ENCODE results near the gene TNRC6A.
"Not testable (repeated sequence)": the region's sequence is repeated elsewhere in the genome, so short reads cannot be mapped to it uniquely, and the experiment has no call there.

The TNRC6A gene

DNA sequence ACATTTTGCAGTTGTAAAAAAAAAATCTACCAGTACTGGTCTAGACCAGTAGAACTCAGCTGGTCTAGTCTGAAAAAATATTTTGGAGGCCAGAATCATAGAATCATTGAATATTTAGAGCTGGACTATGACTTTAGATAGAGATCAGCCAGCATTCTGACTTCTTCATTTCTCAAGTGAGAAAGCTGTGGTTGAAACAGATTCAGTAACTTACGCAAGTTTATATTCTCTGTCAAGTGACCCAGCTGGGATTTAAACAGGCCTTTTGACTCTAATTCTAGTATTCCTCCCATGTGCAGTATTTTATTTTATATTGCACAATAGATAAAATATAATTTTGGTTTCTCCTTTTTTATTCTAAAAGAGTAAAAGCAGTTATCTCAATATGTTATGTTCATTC is 4.9 kb downstream of the TNRC6A start:
- Histone ChIP-seq H3K4me3 (no peak overlapping the region), H3K27me3 (ENCODE audit: low read depth) (no peaks in the 10 kb centered on the region), H3K4me1 (peaks cover 17% of the 10 kb centered on the region), H3K9me3 (no peaks in the 10 kb centered on the region), H3K36me3 (replicated peaks) (peaks cover 40% of the 10 kb centered on the region)
- in situ Hi-C loops (cut with MboI; ENCODE audit: low sequenced_read_pairs) = no loop called here
- DNase-seq (ENCODE audit: low spot score in 2 of 2) = no peak

GRCh38 chr16:24736758-24737157 is 7.3 kb downstream of the TNRC6A start:
- no peaks in the 10 kb centered on the region for H3K27me3 ChIP-seq (ENCODE audit: low read depth)
- H3K4me1 ChIP-seq = peaks cover 21% of the 10 kb centered on the region
- no peaks in the 10 kb centered on the region for H3K9me3 ChIP-seq
- in situ Hi-C loops (cut with MboI; ENCODE audit: low sequenced_read_pairs) = no loop called here
- no peak for DNase-seq (ENCODE audit: low spot score in 2 of 2)
- H3K4me3 ChIP-seq = no peak overlapping the region
- H3K36me3 ChIP-seq (replicated peaks) = peaks cover 32% of the 10 kb centered on the region

GRCh38 chr16:24737391-24737871 is 8.0 kb downstream of the TNRC6A start:
- DNase-seq (ENCODE audit: low spot score in 2 of 2) = no peak
- peaks cover 25% of the 10 kb centered on the region for H3K36me3 ChIP-seq (replicated peaks)
- in situ Hi-C loops (cut with MboI; ENCODE audit: low sequenced_read_pairs) = no loop called here
- no peaks in the 10 kb centered on the region for H3K9me3 ChIP-seq
- peaks cover 22% of the 10 kb centered on the region for H3K4me1 ChIP-seq
- no peaks in the 10 kb centered on the region for H3K27me3 ChIP-seq (ENCODE audit: low read depth)
- H3K4me3 ChIP-seq = no peak overlapping the region

- in situ Hi-C loops (cut with MboI; ENCODE audit: low sequenced_read_pairs) = no loop called here
- H3K4me3 ChIP-seq = no peak overlapping the region
- peaks cover 19% of the 10 kb centered on the region for H3K36me3 ChIP-seq (replicated peaks)
- DNase-seq (ENCODE audit: low spot score in 2 of 2) = no peak
- H3K9me3 ChIP-seq = no peaks in the 10 kb centered on the region
- no peaks in the 10 kb centered on the region for H3K27me3 ChIP-seq (ENCODE audit: low read depth)
- peaks cover 22% of the 10 kb centered on the region for H3K4me1 ChIP-seq
Measured at GRCh38 chr16:24737916-24738594, 8.6 kb downstream of the TNRC6A start.

- no peaks in the 10 kb centered on the region for H3K9me3 ChIP-seq
- H3K4me1 ChIP-seq = peaks cover 22% of the 10 kb centered on the region
- no peak for DNase-seq (ENCODE audit: low spot score in 2 of 2)
- peaks cover 10% of the 10 kb centered on the region for H3K36me3 ChIP-seq (replicated peaks)
- no peak overlapping the region for H3K4me3 ChIP-seq
- no peaks in the 10 kb centered on the region for H3K27me3 ChIP-seq (ENCODE audit: low read depth)
- in situ Hi-C loops (cut with MboI; ENCODE audit: low sequenced_read_pairs) = no loop called here
Measured at GRCh38 chr16:24738895-24739294, 9.4 kb downstream of the TNRC6A start.

- Histone ChIP-seq H3K9me3 (no peaks in the 10 kb centered on the region), H3K36me3 (replicated peaks) (peaks cover 8% of the 10 kb centered on the region; the same call in 1 of the 2 replicates), H3K27me3 (ENCODE audit: low read depth) (no peaks in the 10 kb centered on the region), H3K4me3 (no peak overlapping the region), H3K4me1 (peaks cover 16% of the 10 kb centered on the region)
- DNase-seq (ENCODE audit: low spot score in 2 of 2) = no peak
- in situ Hi-C loops (cut with MboI; ENCODE audit: low sequenced_read_pairs) = no loop called here
Measured at GRCh38 chr16:24741862-24742261, 12.4 kb downstream of the TNRC6A start.

DNA sequence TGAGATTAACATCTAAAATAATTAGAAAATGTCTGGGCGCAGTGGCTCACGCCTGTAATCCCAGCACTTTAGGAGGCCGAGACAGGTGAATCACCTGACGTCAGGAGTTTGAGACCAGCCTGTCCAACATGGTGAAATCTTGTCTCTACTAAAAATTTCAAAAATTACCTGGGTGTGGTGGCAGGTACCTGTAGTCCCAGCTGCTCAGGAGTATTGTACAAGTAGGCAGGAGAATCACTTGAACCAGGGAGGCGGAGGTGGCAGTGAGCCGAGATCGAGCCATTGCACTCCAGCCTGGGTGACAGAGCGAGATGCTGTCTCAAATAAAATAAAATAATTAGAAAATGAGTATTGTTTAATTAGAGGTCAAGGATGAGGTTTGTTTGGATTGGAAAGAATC is 13.2 kb downstream of the TNRC6A start:
- in situ Hi-C loops (cut with MboI; ENCODE audit: low sequenced_read_pairs) = not testable (repeated sequence)
- H3K4me1 ChIP-seq = peaks cover 13% of the 10 kb centered on the region

GRCh38 chr16:24745391-24745790 is 15.9 kb downstream of the TNRC6A start:
- Histone ChIP-seq H3K36me3 (replicated peaks) (peaks cover 4% of the 10 kb centered on the region; the same call in 1 of the 2 replicates), H3K4me1 (peaks cover 6% of the 10 kb centered on the region), H3K27me3 (ENCODE audit: low read depth) (no peaks in the 10 kb centered on the region), H3K4me3 (no peak overlapping the region), H3K9me3 (no peaks in the 10 kb centered on the region)
- in situ Hi-C loops (cut with MboI; ENCODE audit: low sequenced_read_pairs) = no loop called here
- no peak for DNase-seq (ENCODE audit: low spot score in 2 of 2)

More for the DNA sequence above, 13.2 kb downstream of the TNRC6A start:
- not testable (repeated sequence) for DNase-seq (ENCODE audit: low spot score in 2 of 2); H3K36me3 ChIP-seq (replicated peaks); H3K4me3 ChIP-seq; H3K27me3 ChIP-seq (ENCODE audit: low read depth); H3K9me3 ChIP-seq

DNA sequence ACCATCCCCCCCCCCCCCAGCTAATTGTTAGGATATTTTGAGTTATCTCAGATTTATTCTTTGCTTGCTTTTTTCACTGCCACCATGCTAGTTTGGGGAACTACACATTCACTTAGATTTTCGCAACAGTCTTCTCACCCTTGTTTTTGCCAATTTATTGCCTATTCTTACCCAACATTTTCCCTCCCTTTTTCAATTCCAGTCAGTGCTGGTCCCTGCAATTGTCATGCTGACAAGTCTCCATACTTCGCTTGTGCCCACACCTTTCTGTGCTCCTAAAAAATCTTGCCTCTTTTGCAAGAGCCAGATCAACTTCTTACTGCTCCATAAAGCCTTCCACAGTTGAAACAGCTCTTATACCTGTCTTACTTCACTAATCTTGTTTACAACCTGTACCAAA is 16.3 kb downstream of the TNRC6A start:
- Histone ChIP-seq H3K4me3 (no peak overlapping the region), H3K36me3 (replicated peaks) (peaks cover 4% of the 10 kb centered on the region; the same call in 1 of the 2 replicates), H3K4me1 (peaks cover 2% of the 10 kb centered on the region), H3K27me3 (ENCODE audit: low read depth) (no peaks in the 10 kb centered on the region), H3K9me3 (no peaks in the 10 kb centered on the region)
- in situ Hi-C loops (cut with MboI; ENCODE audit: low sequenced_read_pairs) = no loop called here
- no peak for DNase-seq (ENCODE audit: low spot score in 2 of 2)

- Histone ChIP-seq H3K4me1 (no peaks in the 10 kb centered on the region), H3K4me3 (no peak overlapping the region), H3K9me3 (no peaks in the 10 kb centered on the region), H3K27me3 (ENCODE audit: low read depth) (no peaks in the 10 kb centered on the region), H3K36me3 (replicated peaks) (peaks cover 4% of the 10 kb centered on the region; the same call in 1 of the 2 replicates)
- no peak for DNase-seq (ENCODE audit: low spot score in 2 of 2)
- in situ Hi-C loops (cut with MboI; ENCODE audit: low sequenced_read_pairs) = no loop called here
Measured at GRCh38 chr16:24747441-24747840, 18.0 kb downstream of the TNRC6A start.

DNA sequence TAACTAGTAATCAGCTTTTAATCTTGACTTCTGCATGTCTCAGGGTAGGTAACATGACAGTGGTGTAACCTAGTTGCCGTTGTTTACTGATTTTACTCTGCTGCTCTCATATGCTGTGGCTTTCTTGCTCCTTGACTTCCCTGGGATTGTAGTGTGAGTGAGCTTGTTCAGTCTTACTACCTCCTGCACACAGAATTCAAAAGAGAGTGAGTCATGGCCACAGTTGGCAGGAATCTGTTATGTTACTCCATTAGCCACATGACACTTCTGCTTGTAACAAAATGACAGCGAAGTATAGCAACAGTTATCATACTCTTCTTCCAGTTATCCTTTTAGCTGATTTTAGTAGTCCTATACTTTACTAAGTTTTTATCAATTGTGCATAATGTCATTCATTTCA is 18.8 kb downstream of the TNRC6A start:
- peaks cover 4% of the 10 kb centered on the region; the same call in 1 of the 2 replicates for H3K36me3 ChIP-seq (replicated peaks)
- H3K4me1 ChIP-seq = no peaks in the 10 kb centered on the region
- no peak for DNase-seq (ENCODE audit: low spot score in 2 of 2)
- no peaks in the 10 kb centered on the region for H3K27me3 ChIP-seq (ENCODE audit: low read depth)
- no peak overlapping the region for H3K4me3 ChIP-seq
- in situ Hi-C loops (cut with MboI; ENCODE audit: low sequenced_read_pairs) = no loop called here
- H3K9me3 ChIP-seq = no peaks in the 10 kb centered on the region

- DNase-seq (ENCODE audit: low spot score in 2 of 2) = no peak
- Histone ChIP-seq H3K27me3 (ENCODE audit: low read depth) (no peaks in the 10 kb centered on the region), H3K36me3 (replicated peaks) (peaks cover 4% of the 10 kb centered on the region; the same call in 1 of the 2 replicates), H3K9me3 (no peaks in the 10 kb centered on the region), H3K4me1 (no peaks in the 10 kb centered on the region), H3K4me3 (no peak overlapping the region)
- in situ Hi-C loops (cut with MboI; ENCODE audit: low sequenced_read_pairs) = no loop called here
Measured at GRCh38 chr16:24749310-24749709, 19.9 kb downstream of the TNRC6A start.

GRCh38 chr16:24749872-24750271 is 20.4 kb downstream of the TNRC6A start:
- H3K4me3 ChIP-seq; H3K4me1 ChIP-seq; H3K9me3 ChIP-seq; H3K27me3 ChIP-seq (ENCODE audit: low read depth); H3K36me3 ChIP-seq (replicated peaks); DNase-seq (ENCODE audit: low spot score in 2 of 2); in situ Hi-C loops (cut with MboI; ENCODE audit: low sequenced_read_pairs): not testable (repeated sequence)

DNA sequence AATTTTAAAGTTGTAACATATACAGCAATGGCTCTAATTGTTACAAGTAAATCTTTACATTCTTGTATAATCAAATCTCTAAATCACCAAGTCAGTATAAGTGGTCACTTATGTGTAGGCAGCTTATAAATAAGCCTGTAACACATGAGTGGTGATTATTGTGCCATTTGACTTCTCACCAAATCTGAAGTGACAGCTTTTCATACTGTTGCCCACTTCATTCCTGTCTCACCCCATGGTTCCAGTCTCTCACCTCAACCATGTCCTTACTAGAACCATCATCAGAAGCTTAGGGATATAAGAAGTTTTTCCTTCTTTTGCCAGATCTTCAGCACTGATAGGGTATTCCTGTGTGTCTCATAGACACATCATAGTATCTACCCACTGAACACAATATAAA is 23.5 kb downstream of the TNRC6A start:
- Histone ChIP-seq H3K9me3 (no peaks in the 10 kb centered on the region), H3K36me3 (replicated peaks) (no peaks in the 10 kb centered on the region; the same call in 1 of the 2 replicates), H3K4me1 (peaks cover 4% of the 10 kb centered on the region; the same call in 1 of the 2 replicates), H3K27me3 (ENCODE audit: low read depth) (no peaks in the 10 kb centered on the region), H3K4me3 (no peak overlapping the region)
- no peak for DNase-seq (ENCODE audit: low spot score in 2 of 2)
- in situ Hi-C loops (cut with MboI; ENCODE audit: low sequenced_read_pairs) = no loop called here

Data from HAP-1 (cell line).